GM21576 (cell line): ENCODE results near the gene NUDT17.

Experiments used
- ATAC-seq: cut with Tn5 transposase; IDR thresholded peaks from one replicate; pipeline ENCODE4 v1.9.1; 2021; ENCODE audit warnings: mild to moderate bottlenecking, moderate library complexity; ENCODE audit not compliant: unreplicated experiment

The NUDT17 gene

DNA sequence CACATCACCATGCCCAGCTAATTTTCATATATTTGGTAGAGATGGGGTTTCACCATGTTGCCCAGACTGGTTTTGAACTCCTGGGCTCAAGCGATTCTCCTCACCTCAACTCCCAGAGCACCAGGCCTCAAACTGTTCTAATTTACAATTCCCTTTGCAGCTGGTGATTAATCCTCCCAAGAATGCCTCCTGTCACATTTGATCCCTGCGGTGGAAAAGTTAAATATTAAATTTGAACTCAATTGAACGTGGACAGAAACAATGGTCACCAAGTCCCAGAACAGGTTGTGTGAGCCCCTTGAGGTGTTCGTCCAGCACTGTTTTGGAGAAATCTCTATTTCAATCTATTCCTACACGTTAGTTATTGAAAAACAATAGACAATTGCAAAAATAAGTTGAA lies 42.2 kb downstream of the NUDT17 start:
- no peak for ATAC-seq

DNA sequence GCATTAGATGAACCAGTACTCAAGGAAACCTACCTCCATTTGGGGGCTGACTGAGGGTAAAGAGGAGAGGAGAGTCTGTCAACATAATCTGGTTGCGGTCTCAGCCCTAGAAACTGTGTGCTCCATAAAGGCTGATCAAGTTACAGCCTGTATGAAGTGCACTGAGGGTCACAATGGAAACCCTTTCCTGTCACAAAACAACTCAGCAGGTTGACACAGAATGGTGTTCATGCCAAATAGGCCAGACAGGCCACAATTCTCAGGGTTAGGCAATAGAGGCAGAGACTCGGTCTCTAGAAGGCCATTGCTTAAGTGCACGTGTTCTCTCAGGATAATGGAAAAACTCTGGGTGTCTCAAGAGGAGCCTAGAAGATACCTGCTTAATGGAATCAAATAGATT lies 44.3 kb downstream of the NUDT17 start:
- ATAC-seq, result no peak

DNA sequence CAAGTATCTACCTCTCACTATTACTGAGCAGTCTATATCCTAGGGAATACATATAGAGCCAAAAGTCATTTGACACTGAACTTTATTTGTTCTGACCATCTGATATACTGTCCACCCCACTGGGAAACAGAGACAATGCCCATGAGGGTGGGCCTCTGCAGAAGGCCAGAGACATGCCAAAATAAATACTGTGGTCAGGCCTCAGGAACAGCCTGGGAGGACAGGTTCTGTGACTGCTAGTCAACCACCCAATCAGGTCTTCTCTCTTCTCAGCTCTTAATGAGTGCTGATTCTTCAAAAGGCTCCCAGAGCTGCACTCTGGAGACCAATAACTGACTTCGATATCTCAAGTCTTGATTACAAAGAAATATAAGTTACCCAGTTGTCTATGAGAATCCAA lies 45.7 kb downstream of the NUDT17 start:
- no peak for ATAC-seq

DNA sequence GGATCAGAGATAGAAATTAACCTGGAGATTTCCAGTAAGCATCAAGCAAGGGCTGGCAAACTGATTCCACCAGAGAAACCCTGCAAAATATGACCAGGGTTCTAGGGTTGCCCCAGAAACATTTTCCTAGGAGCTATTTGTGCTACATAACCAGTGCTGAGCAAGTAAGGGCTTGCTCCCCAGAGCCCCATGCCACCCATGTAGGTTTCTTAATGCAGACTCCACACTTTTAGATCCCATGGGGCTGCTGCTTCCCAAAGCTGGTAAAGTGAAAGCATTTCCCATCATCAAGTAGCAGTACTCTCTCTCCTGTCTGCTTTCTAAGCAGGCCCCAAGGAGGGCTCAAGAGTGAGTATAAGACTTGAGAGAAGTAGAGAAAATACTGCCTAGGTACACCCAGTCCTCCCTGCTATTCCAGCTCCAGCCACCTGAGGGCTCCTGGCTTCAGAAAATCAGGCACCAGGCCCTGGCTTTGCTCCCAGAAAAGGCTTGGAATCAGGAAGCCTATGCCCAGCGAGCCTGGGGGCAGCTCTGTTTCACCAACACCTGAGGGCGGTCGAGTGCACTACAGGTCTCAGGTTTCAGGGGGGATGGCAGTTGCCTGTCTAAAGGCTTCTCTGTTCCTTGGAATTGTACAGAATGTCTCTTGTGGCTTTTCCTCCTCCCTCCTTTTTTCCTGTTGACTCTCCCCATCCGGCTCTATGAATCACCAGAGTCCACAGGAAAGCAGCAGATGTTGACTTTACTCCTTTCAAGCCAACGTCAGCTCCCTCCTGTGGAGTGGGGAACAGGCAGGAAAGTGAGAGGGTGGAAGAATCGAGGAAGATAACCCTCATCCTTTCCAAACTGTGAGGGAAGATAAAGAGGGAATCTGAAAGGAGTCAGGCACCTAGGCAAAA lies 46.4 kb downstream of the NUDT17 start:
- no peak for ATAC-seq

DNA sequence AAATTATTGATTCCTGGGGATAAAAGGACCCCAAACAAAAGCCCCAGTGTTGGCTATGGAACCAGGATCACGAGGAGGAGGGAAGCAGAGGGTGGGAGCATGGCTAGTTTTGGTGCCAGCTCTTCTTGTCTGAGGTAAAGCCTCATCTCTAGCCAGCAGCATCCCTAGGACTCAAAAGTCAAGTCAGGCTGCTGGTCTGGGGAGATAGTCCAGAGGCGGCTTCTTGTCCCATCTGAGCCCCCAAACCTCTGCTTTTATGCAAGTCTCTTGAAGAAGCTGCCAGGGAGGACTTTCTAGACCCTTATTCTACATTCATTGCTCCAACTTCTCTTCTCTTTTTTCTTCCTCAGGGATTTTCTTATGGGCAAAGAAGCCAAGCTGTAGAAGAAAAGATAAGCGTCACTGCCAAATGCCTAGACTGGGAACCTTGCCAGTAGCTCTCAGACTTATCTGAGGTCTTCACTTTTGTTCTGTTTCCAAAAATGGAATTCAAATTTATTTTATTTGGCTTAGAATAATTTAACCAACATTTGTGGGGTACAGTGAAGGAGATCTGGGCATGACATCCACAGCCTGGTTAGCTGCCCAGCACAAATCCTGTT lies 47.2 kb downstream of the NUDT17 start:
- ATAC-seq, result no peak

DNA sequence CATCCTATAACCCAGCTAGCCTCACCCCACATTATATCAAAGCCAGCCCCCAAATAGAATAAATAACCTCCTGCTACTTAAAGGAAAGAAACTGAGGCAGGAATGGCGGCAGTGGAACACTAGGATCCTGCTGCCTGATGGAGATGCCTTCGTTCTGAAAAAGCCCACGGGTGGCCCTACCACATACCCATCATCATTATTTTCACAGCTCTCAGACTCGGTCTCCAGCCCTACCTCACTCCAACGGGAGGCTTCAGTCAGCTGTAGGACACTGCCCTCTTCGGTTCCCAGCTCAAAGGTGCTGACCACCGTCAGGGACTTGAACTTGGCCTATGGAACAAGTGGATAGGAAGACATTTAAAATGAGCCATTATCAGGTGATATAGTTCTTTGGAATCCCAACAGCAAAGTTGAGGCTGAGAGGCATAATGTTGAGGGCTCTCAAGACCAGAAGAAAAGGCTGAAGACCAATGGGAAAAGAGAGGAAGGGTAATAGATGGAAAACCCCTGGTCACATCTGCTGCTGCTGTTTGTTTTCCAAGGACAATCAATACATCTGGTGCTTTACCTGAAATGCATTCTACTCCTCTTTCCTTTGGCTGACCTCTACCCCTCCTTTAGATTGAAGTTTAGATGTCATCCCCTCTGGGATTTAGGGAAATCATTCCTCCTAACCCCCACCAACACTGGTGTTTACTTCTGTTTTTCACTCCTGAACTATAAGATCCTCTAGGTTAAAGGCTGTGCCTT lies 48.1 kb downstream of the NUDT17 start:
- no peak for ATAC-seq

DNA sequence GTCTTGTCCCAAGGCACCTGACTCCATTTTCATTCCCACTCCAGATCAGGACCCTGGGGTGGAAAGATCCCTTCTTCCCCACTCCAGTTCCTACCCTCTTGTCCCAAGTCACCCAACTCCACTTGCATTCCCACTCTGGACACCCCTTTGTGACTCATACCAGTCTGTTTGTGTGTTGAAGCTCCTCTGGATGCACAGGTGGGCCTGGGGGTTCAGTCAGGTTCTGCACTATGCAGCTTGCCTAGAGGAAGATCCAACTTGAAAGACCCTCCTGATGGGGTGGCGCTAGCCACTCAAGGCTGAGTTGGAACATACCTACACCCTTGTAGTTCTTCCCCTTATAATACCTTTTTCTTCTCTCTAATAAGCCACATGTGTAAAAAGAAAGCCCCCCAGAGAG lies 50.0 kb downstream of the NUDT17 start:
- ATAC-seq, result no peak

DNA sequence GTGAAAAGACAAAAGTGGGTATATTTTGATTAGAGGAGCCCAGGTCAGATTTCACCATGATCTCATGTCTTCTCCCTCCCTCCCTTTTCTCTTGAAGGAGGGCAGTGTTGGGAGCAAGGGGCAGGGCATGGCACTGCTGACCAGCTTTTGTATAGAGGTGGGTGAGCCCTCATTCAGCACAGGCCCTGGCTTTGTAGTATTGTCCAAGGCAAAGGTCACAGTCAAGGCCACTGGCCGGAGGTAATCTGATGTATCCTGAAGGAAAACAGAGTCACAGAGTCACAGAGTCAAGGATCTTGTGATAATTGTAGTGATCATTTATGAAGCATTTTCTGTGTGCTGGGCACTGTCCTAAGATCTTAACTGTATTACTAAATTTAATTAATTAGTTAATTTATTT lies 52.5 kb downstream of the NUDT17 start:
- no peak for ATAC-seq
